Activated CD4-positive, alpha-beta T cell treated with anti-CD3 and anti-CD28 coated beads for 24 hours (primary cell): ENCODE data around the gene KRR1.

Source experiments
- DNase-seq, 2 donors: peaks; one replicate each; pipeline ENCODE4 v3.0.0-alpha.2; 2020; ENCODE audit warnings: low read depth in 2 of 2

KRR1 gene

DNA sequence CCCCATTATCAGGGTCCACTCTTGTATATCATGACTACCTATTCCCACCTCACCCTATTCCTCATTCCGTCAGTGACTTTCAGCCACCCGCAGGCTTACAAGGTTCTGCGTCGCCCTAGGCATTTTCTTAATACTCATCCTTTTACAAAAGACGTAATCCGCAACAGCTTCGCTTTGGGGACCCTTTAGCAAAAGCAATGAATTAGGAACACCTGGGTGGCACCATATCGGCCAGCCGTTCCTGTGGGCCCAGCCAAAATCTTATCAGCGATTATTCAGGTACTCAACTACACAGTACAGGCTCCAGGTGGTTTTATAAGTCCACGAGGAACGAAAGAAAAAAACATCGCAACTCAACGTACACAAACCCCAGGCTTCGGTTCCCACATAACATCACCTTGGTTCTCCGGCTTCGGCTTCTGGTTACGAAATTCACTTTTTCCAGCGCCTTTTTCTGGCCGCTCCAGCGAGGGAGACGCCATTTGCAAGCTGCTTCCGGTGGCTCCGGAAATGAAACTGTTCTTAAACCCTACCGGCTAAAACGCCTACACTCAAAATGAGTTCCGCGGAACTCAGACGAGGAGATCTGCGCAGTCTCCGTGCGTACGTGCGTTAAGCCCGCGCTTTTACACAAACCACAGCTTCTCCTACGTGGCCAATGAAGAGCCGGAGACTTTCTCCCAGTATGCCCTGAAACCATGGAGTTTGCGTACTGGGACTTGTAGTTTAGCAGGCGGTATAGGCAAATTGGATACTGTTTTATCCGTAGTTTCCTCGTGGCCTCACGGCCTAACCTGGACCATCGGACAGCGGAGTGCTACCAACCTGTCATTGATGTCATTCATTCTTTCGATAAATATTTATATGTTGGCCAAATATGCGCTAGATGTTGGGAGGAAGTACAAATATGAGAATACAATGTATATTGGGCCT is at the start of gene KRR1:
TSS of gene KRR1 (minus strand) at position 494 of the 933 bp plus-strand sequence. CDS start at position 482, 12 bp downstream.
- DNase-seq = peak; percentile 71 to 76

DNA sequence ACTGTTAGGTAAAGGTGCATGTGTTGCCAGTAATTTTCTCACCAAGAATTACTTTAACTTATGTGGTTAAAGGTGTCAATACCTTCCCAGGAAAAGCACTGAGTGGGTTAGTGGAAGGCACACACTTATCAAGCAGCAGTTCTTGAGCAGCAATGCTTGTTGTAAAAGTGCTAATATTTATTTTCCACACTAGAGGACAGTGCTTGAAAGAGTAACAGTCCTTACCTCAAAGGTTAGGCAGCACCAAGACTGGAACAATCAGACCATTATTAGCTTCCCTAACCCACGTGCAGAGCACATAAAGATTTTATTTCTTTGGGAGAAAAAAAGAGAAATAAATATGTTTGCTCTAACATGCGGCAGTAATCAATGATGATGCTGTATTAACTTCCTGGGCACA is 48.8 kb upstream of the KRR1 start:
- no peak for DNase-seq

DNA sequence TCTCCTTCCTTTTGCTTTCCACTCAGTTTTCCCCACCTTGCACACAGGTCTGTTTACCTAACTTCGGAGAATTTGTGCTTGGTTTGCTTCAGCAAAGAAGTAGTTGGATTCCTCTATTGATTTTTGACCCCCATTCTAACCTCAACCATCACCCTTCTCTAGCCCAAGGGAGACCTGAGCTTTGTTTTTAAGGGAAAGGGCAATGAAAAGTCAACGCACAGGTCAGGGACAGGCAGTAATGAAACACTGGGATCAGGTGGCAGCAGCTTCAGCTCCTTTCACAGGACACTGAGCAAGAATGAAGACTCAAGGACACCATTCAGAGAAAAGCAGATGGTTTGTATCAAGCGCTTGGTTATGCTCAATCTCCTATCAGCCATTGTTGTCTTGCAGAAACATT is 46.9 kb upstream of the KRR1 start:
- no peak for DNase-seq

DNA sequence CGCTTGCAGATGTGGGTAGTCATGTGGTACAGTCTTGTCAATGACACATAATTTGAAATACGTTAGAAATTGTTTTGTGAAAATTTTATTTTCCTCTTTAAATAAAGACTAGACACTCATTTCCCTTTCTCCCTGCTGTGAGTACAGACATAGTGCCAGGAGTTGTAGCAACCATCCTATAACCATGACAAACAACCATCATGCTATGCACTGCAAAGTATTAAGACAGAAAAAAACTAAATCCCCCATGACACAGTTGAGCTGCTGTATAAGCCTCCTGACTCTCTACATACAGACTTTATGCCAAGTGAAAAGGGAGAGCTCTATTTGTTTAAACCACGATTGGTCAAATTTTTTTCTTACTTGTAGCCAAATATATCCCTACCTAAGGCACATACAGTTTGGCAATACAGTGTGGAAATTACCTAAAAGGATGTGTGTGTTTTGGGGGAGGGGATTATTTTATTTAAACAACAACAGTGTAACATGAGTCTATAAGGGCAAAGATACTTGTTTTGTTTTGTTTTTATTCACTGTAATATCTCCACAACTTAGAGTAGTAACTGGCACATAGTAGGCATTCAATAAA is 45.0 kb upstream of the KRR1 start:
- no peak for DNase-seq

DNA sequence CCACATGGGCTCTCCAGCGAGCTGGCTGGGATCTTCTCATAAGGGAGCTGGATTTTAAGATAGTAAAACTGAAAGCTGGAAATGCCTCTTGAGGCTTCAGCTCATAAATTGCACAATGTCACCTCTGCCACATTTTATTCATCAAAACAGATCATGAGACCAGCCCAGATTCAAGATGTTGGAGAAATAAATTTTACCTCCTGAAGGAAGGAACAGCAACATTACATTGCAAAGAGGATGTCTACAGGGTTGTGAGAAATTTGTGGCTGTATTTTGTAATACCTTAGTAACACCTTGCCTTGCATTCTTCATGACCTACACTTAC is 43.1 kb upstream of the KRR1 start:
- DNase-seq = no peak

DNA sequence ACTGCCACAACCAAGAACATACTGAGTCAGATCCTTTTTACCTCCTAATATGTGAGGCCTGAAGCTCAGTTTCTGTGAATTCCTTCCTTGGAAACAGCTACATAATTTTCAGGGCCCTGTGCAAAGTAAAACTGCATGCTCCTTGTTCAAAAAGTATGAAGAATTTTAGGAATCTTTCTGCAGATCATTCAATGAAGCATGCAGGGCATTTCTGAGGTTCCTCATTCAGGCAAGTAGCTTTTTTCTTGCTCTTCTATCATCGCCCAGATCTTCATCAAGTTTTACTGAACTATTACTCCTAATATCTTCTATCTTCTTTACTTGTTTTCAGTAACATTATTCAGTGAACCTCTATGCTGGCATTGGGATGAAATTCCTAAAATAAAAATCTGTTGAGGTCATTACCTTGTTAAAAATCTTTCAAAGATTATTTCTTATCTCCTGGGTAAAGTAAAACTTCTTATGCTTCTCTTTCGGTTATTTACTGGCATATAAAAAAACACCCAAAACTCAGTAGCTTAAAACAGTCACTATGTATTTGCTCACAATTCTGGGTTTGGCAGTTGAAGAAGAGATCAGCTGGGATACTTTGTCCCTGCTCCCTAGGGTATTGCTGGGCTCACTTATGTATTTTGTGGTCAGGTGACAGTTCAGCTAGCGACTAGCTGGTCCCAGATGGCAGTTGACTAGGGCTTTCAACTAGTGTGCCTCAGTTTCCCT is 42.6 kb upstream of the KRR1 start:
- DNase-seq = no peak

DNA sequence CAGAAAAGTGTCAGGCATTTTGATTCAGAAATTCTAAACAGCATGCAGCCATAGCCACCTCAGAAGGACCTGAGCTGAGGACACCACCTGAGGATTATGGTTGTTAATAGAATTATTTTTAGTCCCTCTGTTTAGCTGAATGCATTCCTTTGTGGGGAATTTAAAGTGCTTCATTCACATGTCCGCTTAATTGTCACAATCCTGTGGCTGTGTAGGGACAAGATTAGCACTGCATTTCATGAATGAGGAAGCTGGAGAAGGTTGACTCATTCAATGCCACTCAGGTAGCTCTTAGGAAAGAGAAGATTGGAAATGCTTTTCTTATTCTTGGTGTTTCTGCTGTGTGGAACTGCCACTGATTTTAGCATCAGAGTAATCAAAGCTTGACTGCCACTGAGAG is 42.0 kb upstream of the KRR1 start:
- no peak for DNase-seq

DNA sequence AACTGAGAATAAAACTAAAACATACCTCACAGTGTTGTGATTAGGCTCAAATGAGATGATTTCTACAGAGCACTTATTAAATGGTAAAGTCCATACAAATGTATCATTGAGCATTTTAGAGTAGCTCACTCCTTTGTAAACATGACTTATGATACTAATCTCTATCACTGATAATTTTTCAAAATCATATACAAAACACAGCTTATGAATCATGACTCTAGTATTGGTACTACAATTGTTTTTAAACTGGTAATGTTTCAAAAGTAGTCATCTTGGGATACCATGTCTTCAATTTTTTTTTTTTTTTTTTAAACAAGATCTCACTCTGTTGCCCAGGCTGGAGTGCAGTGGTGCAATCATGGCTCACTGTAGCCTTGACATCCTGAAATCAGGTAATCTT is 40.1 kb upstream of the KRR1 start:
- DNase-seq = no peak

DNA sequence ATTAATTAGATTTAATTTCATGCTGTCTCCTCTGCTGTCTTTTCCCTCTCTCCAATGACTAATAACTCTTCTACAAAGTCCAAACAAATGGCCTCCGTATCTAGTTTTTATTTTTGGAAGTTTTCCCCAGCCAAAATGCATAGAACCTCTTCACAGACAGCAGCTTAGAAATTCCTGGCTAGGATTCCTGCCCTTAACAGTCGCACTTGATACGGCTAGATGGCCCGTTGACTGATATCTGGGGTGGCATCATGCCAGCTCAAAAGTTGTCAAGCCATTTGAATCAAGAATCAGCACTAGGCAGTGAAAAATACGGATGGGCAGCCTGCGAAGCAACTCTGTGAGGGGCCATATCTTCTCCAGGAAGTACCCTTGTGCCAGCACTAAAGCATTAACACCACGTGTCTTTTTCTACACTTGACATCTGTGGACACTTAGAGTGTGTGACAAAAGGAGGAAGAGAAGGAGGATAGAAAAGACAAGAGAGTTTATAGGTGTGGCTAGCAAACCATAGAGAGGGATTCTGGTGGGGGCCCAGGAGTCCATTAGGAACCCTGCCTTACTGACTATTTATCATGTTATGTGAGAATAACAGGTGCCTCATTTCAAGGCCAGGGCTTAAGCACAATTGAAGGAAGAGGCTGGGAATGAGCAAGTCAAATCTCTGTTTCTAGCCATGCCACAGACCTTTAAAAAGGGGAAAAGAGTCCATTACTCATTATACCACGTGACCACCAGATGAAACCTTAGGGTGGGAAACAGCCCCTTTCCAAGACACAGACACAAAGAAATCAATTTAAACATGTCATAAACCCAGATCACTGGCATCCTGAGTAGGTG is 39.2 kb upstream of the KRR1 start:
- DNase-seq = no peak

DNA sequence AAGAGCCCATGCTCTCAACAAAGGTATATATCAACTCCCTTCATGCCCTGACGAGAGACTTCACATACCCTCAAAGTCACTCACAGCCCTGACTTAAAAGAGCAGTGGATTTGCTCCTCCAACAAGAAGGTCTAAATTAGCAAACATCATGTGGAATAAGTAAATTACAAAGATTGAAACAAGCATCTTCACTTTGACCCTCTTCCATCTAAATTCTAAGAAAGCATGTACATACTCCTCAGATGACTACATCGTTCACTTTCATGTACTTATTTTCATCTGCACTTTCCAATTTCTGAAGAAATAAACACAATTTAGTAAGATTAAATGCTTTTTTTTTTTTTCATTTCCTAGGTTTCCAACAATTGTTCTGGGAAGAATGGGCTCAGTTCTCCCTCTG is 38.6 kb upstream of the KRR1 start:
- no peak for DNase-seq

DNA sequence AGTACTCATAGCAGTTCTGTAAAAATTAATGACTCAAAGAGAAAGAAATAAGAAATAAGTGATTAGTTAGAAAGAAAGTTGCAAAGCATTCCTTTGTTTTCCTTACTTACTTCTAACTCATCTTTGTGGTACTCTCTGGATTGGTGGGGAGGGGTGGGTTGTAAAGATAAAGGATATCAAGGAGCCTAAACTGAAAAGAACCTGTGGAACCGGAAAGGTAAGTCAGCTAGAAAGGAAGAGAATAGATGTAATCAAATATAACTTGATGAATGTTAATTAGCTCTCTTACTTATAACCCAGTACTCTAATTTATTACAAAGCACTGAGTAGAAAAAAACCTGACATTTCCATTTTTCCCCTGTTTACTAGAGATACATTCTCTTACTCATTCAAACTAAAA is 37.5 kb upstream of the KRR1 start:
- no peak for DNase-seq

DNA sequence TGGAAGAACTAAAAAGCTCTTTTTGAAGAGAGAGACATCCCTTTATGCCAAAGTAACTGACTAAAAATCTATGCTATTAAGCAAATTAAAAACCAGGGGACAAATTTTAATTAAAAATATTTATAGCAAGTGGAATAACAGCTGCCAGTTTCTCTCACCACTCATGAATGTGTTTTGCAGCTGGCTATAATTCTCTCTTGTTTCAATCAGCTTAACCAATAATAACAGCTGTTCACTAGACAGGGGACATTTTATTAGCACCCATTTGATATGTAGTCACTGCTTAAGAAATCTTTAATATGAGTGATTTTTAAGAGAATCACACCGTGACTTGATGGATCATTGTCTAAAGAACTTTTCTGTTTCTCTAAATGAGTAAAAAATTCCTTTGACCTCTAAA is 34.2 kb upstream of the KRR1 start:
- no peak for DNase-seq

DNA sequence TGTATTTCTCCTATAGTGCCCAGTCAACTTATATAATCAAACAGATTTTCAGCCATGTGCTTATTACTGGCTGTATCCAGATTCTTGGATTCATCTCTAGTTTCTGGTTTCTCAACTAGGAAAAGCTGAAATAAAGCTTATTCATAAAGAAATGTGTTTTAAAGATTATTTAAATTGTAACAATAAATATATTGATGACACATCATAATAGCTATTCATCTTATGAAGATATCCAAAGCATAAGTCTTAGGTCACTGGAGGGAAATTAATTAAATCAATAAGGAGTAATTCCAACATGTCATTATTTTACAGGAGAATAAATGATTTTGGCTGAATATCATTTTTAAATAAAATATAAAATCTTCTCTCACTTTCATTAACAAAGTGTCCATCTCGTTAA is 32.1 kb upstream of the KRR1 start:
- no peak for DNase-seq

DNA sequence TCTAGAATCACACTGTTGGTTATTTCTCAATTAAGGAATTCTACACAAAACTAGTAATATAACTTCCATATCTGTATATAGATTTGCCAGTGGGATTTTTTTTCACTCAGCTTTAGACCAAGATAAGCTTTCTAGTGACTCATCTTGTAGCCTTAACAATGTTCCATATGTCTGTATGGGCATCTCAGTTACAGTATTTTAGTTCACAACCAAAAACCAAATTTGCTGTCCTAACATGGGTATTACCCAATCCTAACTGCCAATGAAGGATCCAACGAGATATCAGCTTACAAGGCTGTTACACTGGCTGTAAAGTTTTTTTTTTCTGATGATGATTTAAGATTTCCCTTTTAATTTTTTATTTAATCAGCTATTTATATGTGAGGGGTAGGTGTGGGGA is 31.5 kb upstream of the KRR1 start:
- DNase-seq = no peak

DNA sequence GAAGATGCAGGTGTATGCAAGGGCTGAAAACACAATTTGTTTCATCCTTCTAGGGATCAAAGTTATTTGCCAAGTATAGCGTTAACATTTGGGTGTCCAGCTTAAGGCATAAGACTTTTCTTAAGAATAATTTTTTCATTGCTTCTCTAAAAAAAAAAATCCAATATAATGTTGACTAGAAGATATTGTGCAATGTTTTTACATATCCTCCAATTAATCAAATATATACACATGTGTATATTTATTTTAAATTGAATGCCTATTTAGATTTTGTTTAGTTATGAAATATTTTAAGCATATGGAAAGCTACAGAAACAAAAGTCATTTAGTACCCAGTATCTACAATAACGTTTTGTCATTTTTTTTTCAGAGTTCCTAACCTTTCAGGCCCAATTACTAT is 28.5 kb upstream of the KRR1 start:
- no peak for DNase-seq

DNA sequence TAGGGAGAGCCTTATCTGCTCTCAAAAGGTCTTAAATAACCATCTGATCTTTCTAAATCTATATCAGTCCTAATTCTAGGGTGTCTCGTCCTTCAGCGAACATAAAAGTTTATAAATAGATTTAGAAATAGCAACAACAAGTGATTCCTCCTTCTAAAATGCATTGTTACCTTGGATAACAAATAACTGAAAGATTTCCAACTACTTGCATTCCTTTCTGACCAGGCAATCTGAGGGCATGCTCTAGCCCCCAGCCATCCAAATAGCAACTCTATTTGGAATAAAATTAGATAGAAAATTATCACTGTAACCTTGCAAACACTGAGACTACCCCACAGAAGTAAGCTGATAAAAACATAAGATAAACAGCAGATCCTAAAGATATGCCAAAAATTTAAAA is 21.8 kb upstream of the KRR1 start:
- DNase-seq = no peak

DNA sequence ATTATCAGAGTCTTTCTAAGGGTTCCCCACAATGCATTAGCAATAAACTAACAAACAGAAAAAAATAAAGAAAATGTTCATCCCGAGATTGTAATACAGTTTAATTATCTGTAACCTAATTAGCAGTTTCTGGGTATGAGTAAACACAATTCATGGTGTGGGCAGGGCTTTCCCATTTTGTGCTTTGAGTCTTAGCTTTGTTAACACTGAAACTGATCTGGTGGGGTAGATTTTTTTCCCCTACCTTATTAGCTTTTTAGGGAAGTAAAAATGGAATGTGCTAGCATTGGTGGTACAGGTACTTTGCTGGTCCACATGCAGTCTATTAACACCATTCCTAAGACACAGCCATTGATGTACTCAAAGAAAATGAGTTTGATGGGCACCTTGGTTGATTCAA is 18.4 kb upstream of the KRR1 start:
- no peak for DNase-seq

DNA sequence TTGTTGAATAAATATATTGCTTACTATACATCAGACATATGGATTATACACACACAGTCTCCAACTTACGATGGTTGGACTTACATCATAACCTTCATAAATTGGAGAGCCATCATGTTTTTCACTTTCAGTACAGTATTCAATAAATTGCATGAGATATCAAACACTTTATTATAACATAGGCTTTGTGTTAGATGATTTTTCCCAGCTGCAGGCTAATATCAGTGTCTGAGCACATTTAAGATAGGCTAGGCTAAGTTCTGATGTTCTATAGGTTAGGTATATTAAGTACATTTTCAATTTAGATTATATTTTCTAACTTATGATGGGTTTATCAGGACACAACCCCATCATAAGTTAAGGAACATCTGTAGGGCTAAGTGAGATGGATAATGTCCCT is 17.9 kb upstream of the KRR1 start:
- no peak for DNase-seq

DNA sequence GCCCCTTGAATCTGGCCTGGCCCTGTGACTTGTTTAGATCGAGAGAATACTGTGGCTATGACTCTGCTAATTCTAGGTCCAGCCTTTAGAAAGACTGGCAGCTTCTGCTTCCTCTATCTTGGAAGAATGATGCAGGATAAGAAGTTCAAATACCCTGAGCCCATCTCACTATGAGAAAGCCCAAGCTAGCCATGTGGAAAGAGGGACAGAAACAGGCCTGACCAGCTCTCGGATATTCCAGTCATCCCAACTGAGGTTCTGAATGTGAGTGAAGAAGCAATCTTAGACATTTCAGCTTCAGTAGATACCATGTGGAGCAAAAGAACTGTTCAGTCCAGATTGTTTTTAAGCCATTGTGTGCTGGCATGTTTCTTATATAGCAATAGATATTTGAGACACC is 17.3 kb upstream of the KRR1 start:
- no peak for DNase-seq

DNA sequence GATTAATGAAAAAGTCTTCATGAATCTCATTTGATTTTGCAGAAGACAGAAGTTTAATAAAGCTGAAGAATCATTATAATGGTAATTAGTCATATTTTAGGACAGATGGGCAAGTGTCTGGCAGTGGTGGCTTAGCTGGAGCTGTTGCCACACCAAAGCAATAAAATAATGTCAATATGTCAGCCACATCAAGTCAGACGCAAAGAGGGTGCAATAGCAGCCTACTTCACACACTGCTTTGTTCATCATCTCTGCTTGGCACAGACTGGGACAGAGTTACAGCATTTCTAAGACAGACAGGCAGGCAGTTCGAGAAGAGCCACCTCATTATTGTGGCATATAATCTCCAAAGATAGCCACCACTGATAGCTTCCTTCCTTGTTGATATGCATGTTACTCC is 16.9 kb upstream of the KRR1 start:
- DNase-seq = no peak

DNA sequence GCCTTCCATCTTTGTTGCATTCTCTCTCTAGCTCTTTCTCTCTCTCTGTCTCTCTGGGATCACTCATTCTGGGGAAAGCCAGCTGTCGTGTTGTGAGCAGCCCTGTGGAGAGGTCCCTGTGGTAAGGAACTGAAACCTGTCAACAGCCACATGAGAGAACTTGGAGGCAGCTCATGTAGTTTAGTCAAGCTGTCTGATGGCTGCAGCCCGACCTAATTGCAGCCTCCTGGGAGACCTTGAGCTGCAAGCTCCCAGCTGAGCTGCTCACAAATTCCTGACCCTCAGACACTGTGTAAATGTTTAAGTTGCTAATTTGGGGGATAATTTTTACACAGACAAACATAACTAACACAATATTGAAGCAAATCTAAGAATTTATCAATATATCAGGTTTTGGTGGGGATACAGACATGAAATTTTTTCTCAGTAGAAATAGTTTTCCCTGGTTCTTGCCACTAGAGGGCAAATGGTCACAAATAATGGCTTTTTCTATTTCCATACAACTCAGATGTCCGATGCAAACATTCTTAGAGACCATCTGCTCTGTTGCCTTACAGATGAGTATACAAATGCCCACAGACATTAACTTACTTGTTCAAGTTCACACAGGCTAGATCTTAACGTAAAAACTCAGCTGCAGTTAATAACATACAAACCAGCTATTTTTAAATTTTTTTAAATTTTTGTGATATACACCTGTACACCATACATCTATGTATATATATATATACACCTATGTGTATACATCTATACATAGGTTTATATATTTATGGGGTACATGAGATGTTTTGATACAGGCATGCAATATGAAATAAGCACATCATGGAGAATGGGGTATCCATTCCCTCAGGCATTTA is 15.5 kb upstream of the KRR1 start:
- DNase-seq = no peak
